ENCODE measurements around the gene OSBP2. TPM values are rescaled to one million over a fixed set of nuclear protein-coding genes. Genes with fewer than 3 reads are reported as not detected.
"Not testable (repeated sequence)": the region's sequence is repeated elsewhere in the genome, so short reads cannot be mapped to it uniquely, and the experiment has no call there.

The OSBP2 gene
- total RNA-seq, 2 donors from 2014 or later, result 6.8 to 11.1 TPM

DNA sequence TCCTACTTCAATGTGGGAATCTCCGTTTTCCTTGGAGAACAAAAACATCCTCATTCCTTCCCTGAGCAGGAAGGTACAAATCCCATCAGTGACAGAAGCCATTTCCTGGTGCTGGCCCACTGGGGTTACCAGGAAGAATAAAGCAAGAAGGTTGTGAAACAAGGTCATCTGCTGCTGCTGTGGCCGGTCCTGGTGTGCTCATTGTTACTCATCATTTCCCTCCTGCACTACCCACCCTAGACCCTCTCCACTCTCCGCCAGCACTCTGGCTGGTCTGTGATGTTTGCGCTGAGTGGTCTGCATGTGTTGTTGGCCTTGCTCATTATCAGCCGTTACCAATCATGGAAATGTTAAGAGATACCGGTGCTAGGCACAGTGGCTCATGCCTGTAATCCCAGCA is 37.0 kb downstream of the OSBP2 start:
- no peak overlapping the region for H3K27ac ChIP-seq (ENCODE audit: low read depth, low read length)
- Mint-ChIP-seq H3K27me3 (ENCODE audit: insufficient read depth) (no peaks in the 10 kb centered on the region), H3K9me3 (no peaks in the 10 kb centered on the region), H3K27ac (no peak overlapping the region), H3K4me3 (no peak overlapping the region), H3K36me3 (ENCODE audit: low read depth) (no peaks in the 10 kb centered on the region), H3K4me1 (no peaks in the 10 kb centered on the region)
- no peak overlapping the region for H3K4me3 ChIP-seq (ENCODE audit: low read length)
- H3K27me3 ChIP-seq (ENCODE audit: control insufficient read depth, insufficient read depth, low read length, poor library complexity, severe bottlenecking), result no peaks in the 10 kb centered on the region
- 91 to 95% methylated on average over 4 to 6 of the region's 6 CpGs for WGBS, 2 experiments (ENCODE audit: insufficient coverage in 1 of 2, insufficient read length in 1 of 2)
- no peak overlapping the region for H3K9ac ChIP-seq (ENCODE audit: extremely low read depth, low read length, poor library complexity, severe bottlenecking)
- H3K9me3 ChIP-seq (ENCODE audit: control insufficient read depth, low read length), result no peaks in the 10 kb centered on the region
- TF ChIP-seq, protein P1, sequence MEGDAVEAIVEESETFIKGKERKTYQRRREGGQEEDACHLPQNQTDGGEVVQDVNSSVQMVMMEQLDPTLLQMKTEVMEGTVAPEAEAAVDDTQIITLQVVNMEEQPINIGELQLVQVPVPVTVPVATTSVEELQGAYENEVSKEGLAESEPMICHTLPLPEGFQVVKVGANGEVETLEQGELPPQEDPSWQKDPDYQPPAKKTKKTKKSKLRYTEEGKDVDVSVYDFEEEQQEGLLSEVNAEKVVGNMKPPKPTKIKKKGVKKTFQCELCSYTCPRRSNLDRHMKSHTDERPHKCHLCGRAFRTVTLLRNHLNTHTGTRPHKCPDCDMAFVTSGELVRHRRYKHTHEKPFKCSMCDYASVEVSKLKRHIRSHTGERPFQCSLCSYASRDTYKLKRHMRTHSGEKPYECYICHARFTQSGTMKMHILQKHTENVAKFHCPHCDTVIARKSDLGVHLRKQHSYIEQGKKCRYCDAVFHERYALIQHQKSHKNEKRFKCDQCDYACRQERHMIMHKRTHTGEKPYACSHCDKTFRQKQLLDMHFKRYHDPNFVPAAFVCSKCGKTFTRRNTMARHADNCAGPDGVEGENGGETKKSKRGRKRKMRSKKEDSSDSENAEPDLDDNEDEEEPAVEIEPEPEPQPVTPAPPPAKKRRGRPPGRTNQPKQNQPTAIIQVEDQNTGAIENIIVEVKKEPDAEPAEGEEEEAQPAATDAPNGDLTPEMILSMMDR (conservative IDR thresholded peaks at IDR 0.05), result no peak
- DNase-seq, result no peak
- no peaks in the 10 kb centered on the region for H3K36me3 ChIP-seq (ENCODE audit: control insufficient read depth, insufficient read depth, low read length)
- H3K4me1 ChIP-seq (ENCODE audit: control insufficient read depth, insufficient read depth, low read length), result no peaks in the 10 kb centered on the region

DNA sequence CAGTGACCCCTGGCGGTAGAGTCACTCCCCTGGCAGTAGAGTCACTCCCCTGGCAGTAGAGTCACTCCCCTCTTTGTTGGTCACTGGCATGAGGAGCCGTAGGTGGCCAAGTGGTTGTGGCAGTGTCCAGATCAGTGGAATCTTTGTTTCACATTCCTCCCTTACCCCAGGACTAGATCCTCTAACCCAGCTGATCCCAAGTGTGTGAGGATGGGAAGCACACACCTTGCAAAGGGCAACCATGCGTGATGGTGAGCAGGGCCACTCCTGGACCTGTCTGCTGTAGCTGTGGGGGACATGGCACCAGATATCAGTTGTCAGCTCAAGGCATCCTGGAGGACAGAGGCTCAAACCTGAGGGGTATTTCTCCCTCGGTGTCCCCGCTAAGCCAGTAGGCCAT is 37.8 kb downstream of the OSBP2 start:
- Mint-ChIP-seq H3K9me3 (no peaks in the 10 kb centered on the region), H3K4me3 (no peak overlapping the region), H3K4me1 (no peaks in the 10 kb centered on the region), H3K27ac (no peak overlapping the region), H3K36me3 (ENCODE audit: low read depth) (no peaks in the 10 kb centered on the region), H3K27me3 (ENCODE audit: insufficient read depth) (no peaks in the 10 kb centered on the region)
- no peak overlapping the region for H3K4me3 ChIP-seq (ENCODE audit: low read length)
- DNase-seq, result no peak
- WGBS, 2 experiments (ENCODE audit: insufficient coverage in 1 of 2, insufficient read length in 1 of 2), result 92 to 95% methylated on average over 4 to 5 of the region's 5 CpGs
- no peaks in the 10 kb centered on the region for H3K27me3 ChIP-seq (ENCODE audit: control insufficient read depth, insufficient read depth, low read length, poor library complexity, severe bottlenecking)
- H3K4me1 ChIP-seq (ENCODE audit: control insufficient read depth, insufficient read depth, low read length), result no peaks in the 10 kb centered on the region
- TF ChIP-seq, protein P1 (conservative IDR thresholded peaks at IDR 0.05), result peak; percentile 49
- H3K27ac ChIP-seq (ENCODE audit: low read depth, low read length), result no peak overlapping the region
- no peaks in the 10 kb centered on the region for H3K9me3 ChIP-seq (ENCODE audit: control insufficient read depth, low read length)
- H3K9ac ChIP-seq (ENCODE audit: extremely low read depth, low read length, poor library complexity, severe bottlenecking), result no peak overlapping the region
- no peaks in the 10 kb centered on the region for H3K36me3 ChIP-seq (ENCODE audit: control insufficient read depth, insufficient read depth, low read length)

DNA sequence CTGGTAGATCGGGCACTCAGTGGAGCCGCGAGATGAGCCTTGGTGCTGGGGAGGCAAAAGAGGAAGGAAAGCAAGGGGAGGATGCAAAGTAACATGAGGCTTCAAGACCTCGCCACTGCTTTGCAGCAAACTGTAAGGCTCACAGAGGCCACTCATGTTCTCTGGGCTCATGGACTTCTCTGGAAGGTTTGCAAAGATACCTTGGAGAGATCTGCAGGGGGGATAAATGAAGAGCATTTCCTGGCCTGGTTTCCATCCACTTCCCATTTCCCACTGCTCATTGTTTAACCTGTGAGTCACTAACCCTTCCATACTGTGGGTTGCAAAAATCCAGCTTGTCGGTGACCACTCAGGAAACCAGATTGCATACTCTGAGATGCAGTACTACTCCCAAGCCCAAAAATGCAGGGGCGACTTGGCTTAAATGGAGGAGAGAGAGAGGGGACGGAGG is 38.5 kb downstream of the OSBP2 start:
- no peak overlapping the region for H3K4me3 ChIP-seq (ENCODE audit: low read length)
- TF ChIP-seq, protein P1 (conservative IDR thresholded peaks at IDR 0.05), result no peak
- Mint-ChIP-seq H3K4me1 (no peaks in the 10 kb centered on the region), H3K4me3 (no peak overlapping the region), H3K27me3 (ENCODE audit: insufficient read depth) (no peaks in the 10 kb centered on the region), H3K9me3 (no peaks in the 10 kb centered on the region), H3K27ac (no peak overlapping the region), H3K36me3 (ENCODE audit: low read depth) (no peaks in the 10 kb centered on the region)
- H3K27ac ChIP-seq (ENCODE audit: low read depth, low read length), result no peak overlapping the region
- H3K9ac ChIP-seq (ENCODE audit: extremely low read depth, low read length, poor library complexity, severe bottlenecking), result no peak overlapping the region
- 87 to 95% methylated on average over 4 to 7 of the region's 7 CpGs for WGBS, 2 experiments (ENCODE audit: insufficient coverage in 1 of 2, insufficient read length in 1 of 2)
- no peaks in the 10 kb centered on the region for H3K36me3 ChIP-seq (ENCODE audit: control insufficient read depth, insufficient read depth, low read length)
- H3K9me3 ChIP-seq (ENCODE audit: control insufficient read depth, low read length), result no peaks in the 10 kb centered on the region
- H3K4me1 ChIP-seq (ENCODE audit: control insufficient read depth, insufficient read depth, low read length), result no peaks in the 10 kb centered on the region
- DNase-seq, result no peak
- no peaks in the 10 kb centered on the region for H3K27me3 ChIP-seq (ENCODE audit: control insufficient read depth, insufficient read depth, low read length, poor library complexity, severe bottlenecking)

DNA sequence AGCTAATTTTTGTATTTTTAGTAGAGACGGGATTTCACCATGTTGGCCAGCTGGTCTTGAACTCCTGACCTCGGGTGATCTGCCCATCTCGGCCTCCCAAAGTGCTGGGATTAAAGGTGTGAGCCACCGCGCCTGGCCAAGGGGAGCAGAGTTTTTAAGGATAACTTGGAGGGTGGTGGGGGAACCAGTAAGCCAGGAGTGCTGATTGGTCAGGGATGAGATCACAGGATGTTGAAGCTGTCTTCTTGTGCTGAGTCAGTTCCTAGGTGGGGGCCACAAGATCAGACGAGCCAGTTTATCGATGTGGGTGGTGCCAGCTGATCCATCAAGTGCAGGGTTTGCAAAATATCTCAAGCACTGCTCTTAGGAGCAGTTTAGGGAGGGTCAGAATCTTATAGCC is 45.3 kb downstream of the OSBP2 start:
- not testable (repeated sequence) for H3K4me3 Mint-ChIP-seq; H3K27me3 Mint-ChIP-seq (ENCODE audit: insufficient read depth); H3K4me1 ChIP-seq (ENCODE audit: control insufficient read depth, insufficient read depth, low read length); H3K4me1 Mint-ChIP-seq; H3K9ac ChIP-seq (ENCODE audit: extremely low read depth, low read length, poor library complexity, severe bottlenecking); H3K4me3 ChIP-seq (ENCODE audit: low read length); H3K27ac Mint-ChIP-seq; H3K36me3 Mint-ChIP-seq (ENCODE audit: low read depth); H3K9me3 Mint-ChIP-seq; H3K36me3 ChIP-seq (ENCODE audit: control insufficient read depth, insufficient read depth, low read length); H3K27ac ChIP-seq (ENCODE audit: low read depth, low read length); H3K27me3 ChIP-seq (ENCODE audit: control insufficient read depth, insufficient read depth, low read length, poor library complexity, severe bottlenecking); H3K9me3 ChIP-seq (ENCODE audit: control insufficient read depth, low read length); DNase-seq
- 91 to 93% methylated on average over 2 to 7 of the region's 7 CpGs for WGBS, 2 experiments (ENCODE audit: insufficient coverage in 1 of 2, insufficient read length in 1 of 2)

DNA sequence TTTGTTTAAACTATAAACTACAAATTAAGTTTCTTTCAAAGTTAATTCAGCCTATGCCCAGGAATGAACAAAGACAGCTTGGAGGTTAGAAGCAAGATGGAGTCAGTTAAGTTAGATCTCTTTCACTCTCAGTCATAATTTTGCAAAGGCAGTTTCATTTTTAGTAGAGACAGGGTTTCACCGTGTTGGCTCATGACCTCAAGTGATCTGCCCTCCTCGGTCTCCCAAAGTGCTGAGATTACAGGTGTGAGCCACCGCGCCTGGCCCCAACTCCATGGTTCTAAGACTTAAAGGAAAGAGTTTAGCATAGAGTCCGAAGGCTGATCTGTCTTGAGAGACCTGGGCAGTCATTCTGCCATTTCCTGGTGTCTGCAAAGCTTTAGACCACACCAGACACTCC is 45.8 kb downstream of the OSBP2 start:
- DNase-seq; H3K27me3 ChIP-seq (ENCODE audit: control insufficient read depth, insufficient read depth, low read length, poor library complexity, severe bottlenecking); H3K9ac ChIP-seq (ENCODE audit: extremely low read depth, low read length, poor library complexity, severe bottlenecking); H3K4me3 ChIP-seq (ENCODE audit: low read length); H3K27ac ChIP-seq (ENCODE audit: low read depth, low read length); H3K36me3 ChIP-seq (ENCODE audit: control insufficient read depth, insufficient read depth, low read length); H3K9me3 Mint-ChIP-seq; H3K27me3 Mint-ChIP-seq (ENCODE audit: insufficient read depth); H3K4me3 Mint-ChIP-seq; H3K4me1 Mint-ChIP-seq; H3K9me3 ChIP-seq (ENCODE audit: control insufficient read depth, low read length); H3K36me3 Mint-ChIP-seq (ENCODE audit: low read depth); H3K27ac Mint-ChIP-seq; H3K4me1 ChIP-seq (ENCODE audit: control insufficient read depth, insufficient read depth, low read length): not testable (repeated sequence)
- 95 to 96% methylated on average over 5 of the region's 5 CpGs for WGBS, 2 experiments (ENCODE audit: insufficient coverage in 1 of 2, insufficient read length in 1 of 2)
